Measurements from ENCODE around the gene TAF6L.
A peak's percentile ranks its signal among the peaks of the same experiment; 100 is the strongest.
"Not testable (repeated sequence)": the region's sequence is repeated elsewhere in the genome, so short reads cannot be mapped to it uniquely, and the experiment has no call there.

Gene TAF6L

GRCh38 chr11:62805961-62806441 lies 34.8 kb downstream of the TAF6L start:
- DNase-seq = peak; percentile 43

GRCh38 chr11:62806611-62807121 lies 35.5 kb downstream of the TAF6L start:
- DNase-seq = no peak

GRCh38 chr11:62810748-62811147 lies 39.6 kb downstream of the TAF6L start:
- DNase-seq = no peak

GRCh38 chr11:62811659-62812058 lies 40.5 kb downstream of the TAF6L start:
- no peak for DNase-seq

GRCh38 chr11:62816557-62816956 lies 45.4 kb downstream of the TAF6L start:
- DNase-seq = no peak

GRCh38 chr11:62817129-62817528 lies 45.9 kb downstream of the TAF6L start:
- DNase-seq = no peak

GRCh38 chr11:62823677-62824076 lies 52.5 kb downstream of the TAF6L start:
- no peak for DNase-seq

GRCh38 chr11:62828130-62828529 lies 56.9 kb downstream of the TAF6L start:
- not testable (repeated sequence) for DNase-seq

- no peak for DNase-seq
These were observed 59.8 kb downstream of the TAF6L start for GRCh38 chr11:62830904-62831519.

- DNase-seq = peak; percentile 99
These were observed 60.5 kb downstream of the TAF6L start, which contains the start of gene STX5 for GRCh38 chr11:62831520-62832335. Gene STX5 (minus strand): TSS chr11:62832051. CDS start chr11:62831243, 808 bp downstream.

- DNase-seq = no peak
These were observed 61.4 kb downstream of the TAF6L start, which contains the start of gene TEX54 for GRCh38 chr11:62832336-62833234. Gene TEX54 (minus strand): TSS chr11:62832841.

GRCh38 chr11:62835336-62835735 lies 64.1 kb downstream of the TAF6L start:
- no peak for DNase-seq
